Sigmoid colon (tissue), 4 donors: ENCODE measurements around the gene SEPTIN3.

Source experiments
- POLR2A ChIP-seq, 2 donors: fragments of 450-650 bp; IDR thresholded peaks; one replicate each; pipeline ENCODE4 v1.6.1; 2016; ENCODE audit warnings: antibody characterized with exemption in 2 of 2, mild to moderate bottlenecking in 2 of 2, moderate library complexity in 2 of 2
- POLR2AphosphoS5 ChIP-seq, 4 donors: sonication (generic); formaldehyde crosslinking; IDR thresholded peaks; one replicate each; pipeline ENCODE4 v1.6.1; 2017; ENCODE audit warnings: antibody characterized with exemption in 4 of 4
- TF ChIP-seq, protein P1 (sequence below), 4 experiments: fragments of 450-650 bp in 3 of 4; fragments of 200-600 bp in 1 of 4; IDR thresholded peaks; one replicate each; pipeline ENCODE4 v1.5.1; 2016 to 2019; ENCODE audit warnings: antibody characterized with exemption in 4 of 4, mild to moderate bottlenecking in 3 of 4, moderate library complexity in 2 of 4

DNA sequence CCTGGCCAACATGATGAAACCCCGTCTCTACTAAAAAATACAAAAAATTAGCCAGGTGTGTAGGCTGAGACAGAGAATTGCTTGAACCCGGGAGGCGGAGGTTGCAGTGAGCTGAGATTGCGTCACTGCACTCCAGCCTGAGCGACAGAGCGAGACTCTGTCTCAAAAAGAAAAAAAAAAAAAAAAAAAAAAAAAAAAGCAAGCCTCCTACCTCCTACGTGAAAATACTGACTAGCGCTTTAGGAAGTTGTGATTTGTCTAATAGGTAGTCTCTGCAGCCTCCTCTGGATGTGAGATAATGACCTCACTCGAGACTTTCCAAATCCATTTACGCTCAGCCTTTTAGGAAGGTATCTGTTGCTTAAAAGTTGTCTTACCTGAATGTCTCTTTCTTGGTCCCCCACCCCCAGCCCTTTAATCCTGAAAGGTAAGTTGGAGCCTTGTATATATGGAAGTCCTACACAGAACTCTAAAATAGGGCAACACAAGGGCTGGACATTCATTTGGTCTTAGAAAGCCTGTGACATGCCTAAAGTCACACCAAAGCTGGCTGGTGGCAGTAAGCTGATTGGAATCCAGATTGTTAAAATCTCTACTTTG lies 5.5 kb downstream of the SEPTIN3 start:
- TF ChIP-seq, protein P1, sequence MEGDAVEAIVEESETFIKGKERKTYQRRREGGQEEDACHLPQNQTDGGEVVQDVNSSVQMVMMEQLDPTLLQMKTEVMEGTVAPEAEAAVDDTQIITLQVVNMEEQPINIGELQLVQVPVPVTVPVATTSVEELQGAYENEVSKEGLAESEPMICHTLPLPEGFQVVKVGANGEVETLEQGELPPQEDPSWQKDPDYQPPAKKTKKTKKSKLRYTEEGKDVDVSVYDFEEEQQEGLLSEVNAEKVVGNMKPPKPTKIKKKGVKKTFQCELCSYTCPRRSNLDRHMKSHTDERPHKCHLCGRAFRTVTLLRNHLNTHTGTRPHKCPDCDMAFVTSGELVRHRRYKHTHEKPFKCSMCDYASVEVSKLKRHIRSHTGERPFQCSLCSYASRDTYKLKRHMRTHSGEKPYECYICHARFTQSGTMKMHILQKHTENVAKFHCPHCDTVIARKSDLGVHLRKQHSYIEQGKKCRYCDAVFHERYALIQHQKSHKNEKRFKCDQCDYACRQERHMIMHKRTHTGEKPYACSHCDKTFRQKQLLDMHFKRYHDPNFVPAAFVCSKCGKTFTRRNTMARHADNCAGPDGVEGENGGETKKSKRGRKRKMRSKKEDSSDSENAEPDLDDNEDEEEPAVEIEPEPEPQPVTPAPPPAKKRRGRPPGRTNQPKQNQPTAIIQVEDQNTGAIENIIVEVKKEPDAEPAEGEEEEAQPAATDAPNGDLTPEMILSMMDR (IDR thresholded peaks at IDR 0.05) = no peak
- TF ChIP-seq POLR2A (IDR thresholded peaks at IDR 0.05) = no peak
- TF ChIP-seq POLR2AphosphoS5 (IDR thresholded peaks at IDR 0.05) = no peak
